ENCODE results near the gene SIN3A.
"Not testable (repeated sequence)": the region's sequence is repeated elsewhere in the genome, so short reads cannot be mapped to it uniquely, and the experiment has no call there.

The SIN3A gene

GRCh38 chr15:75355369-75355768 lies 96.1 kb downstream of the SIN3A start:
- no peak for DNase-seq

GRCh38 chr15:75354454-75354853 lies 97.0 kb downstream of the SIN3A start:
- no peak for DNase-seq

GRCh38 chr15:75353604-75354003 lies 97.9 kb downstream of the SIN3A start:
- no peak for DNase-seq

- DNase-seq, result no peak
These were observed 99.1 kb downstream of the SIN3A start for GRCh38 chr15:75352186-75353080.

- DNase-seq, result no peak
These were observed 100.7 kb downstream of the SIN3A start for GRCh38 chr15:75350601-75351361.

- DNase-seq, result no peak
These were observed 101.5 kb downstream of the SIN3A start for GRCh38 chr15:75349851-75350588.

GRCh38 chr15:75349351-75349669 lies 102.2 kb downstream of the SIN3A start:
- not testable (repeated sequence) for DNase-seq

- DNase-seq, result peak; percentile 71
These were observed 102.7 kb downstream of the SIN3A start for GRCh38 chr15:75348562-75349350.

- DNase-seq, result no peak
These were observed 103.4 kb downstream of the SIN3A start for GRCh38 chr15:75348034-75348561.

- peak; percentile 64 for DNase-seq
These were observed 104.1 kb downstream of the SIN3A start for GRCh38 chr15:75347222-75348033.

GRCh38 chr15:75346796-75347221 lies 104.7 kb downstream of the SIN3A start, which contains the start of gene NEIL1:
NEIL1 (plus strand) TSS chr15:75347039; CDS start chr15:75348906, 1,867 bp downstream.
- no peak for DNase-seq

GRCh38 chr15:75343953-75344352 lies 107.5 kb downstream of the SIN3A start:
- DNase-seq, result peak; percentile 79

- no peak for DNase-seq
These were observed 109.3 kb downstream of the SIN3A start for GRCh38 chr15:75342221-75342620.

GRCh38 chr15:75339531-75340240 lies 111.8 kb downstream of the SIN3A start:
- no peak for DNase-seq

- no peak for DNase-seq
These were observed 112.7 kb downstream of the SIN3A start for GRCh38 chr15:75338661-75339240.

- peak; percentile 96 for DNase-seq
These were observed 115.7 kb downstream of the SIN3A start, which contains the start of gene COMMD4 for GRCh38 chr15:75335705-75336355. COMMD4 (plus strand) TSS chr15:75336063; CDS start chr15:75336090, 27 bp downstream.

GRCh38 chr15:75335313-75335704 lies 116.2 kb downstream of the SIN3A start:
- no peak for DNase-seq

- not testable (repeated sequence) for DNase-seq
These were observed 117.7 kb downstream of the SIN3A start for GRCh38 chr15:75333654-75334419.

- not testable (repeated sequence) for DNase-seq
These were observed 119.4 kb downstream of the SIN3A start for GRCh38 chr15:75332093-75332492.
